IMR-90 (cell line): ENCODE measurements around the gene TMCO1. TPM values are rescaled to one million over a fixed set of nuclear protein-coding genes. Genes with fewer than 3 reads are reported as not detected.

ENCODE experiments used
- ATAC-seq: fragments of 200-7000 bp; cut with Tn5 transposase; 2 replicates; pipeline ENCODE4 v1.9.1; 2020; ENCODE audit warnings: low read depth, mild to moderate bottlenecking, moderate library complexity
- BruUV-seq: library from RNA; stranded (reverse); fragments of 400-500 nt; replicated peaks from 2 replicates; lab custom pipeline; 2021; lab: Mats Ljungman, UMichigan
- CTCF ChIA-PET: fragments of 300-600 bp; formaldehyde crosslinking; extraction: SDS; loops from one replicate; lab custom pipeline; 2021; ENCODE audit warnings: antibody characterized with exemption; lab: Yijun Ruan, JAX
- POLR2A ChIA-PET: fragments of 300-600 bp; sonication (Branson Sonifier 250); formaldehyde crosslinking; loops from one replicate; lab custom pipeline; 2022; ENCODE audit warnings: antibody characterized with exemption; ENCODE audit not compliant: unreplicated experiment; lab: Charles Lee
- DNase-seq: peaks from one replicate; pipeline ENCODE4 v3.0.0; 2013
- H2AFZ ChIP-seq: replicated peaks from 2 replicates; pipeline ENCODE3; 2013; ENCODE audit warnings: low read length, mild to moderate bottlenecking; ENCODE audit not compliant: poor library complexity
- H2AK5ac ChIP-seq: 2 replicates; pipeline ENCODE4 v1.6.1; 2013; ENCODE audit warnings: low read depth, low read length, inconsistent platforms
- H2AK9ac ChIP-seq: replicated peaks from 2 replicates; pipeline ENCODE3; 2013; ENCODE audit warnings: mild to moderate bottlenecking, low read depth, low read length, moderate library complexity; ENCODE audit not compliant: poor library complexity
- H2BK120ac ChIP-seq: 2 replicates; pipeline ENCODE4 v1.6.1; 2013; ENCODE audit warnings: low read depth, low read length, inconsistent platforms
- H2BK15ac ChIP-seq: 3 replicates; pipeline ENCODE4 v1.6.1; 2013; ENCODE audit warnings: low read depth, low read length, inconsistent platforms
- H2BK20ac ChIP-seq: 2 replicates; pipeline ENCODE4 v1.6.1; 2013; ENCODE audit warnings: low read depth, mild to moderate bottlenecking, inconsistent platforms, low read length, moderate library complexity
- H2BK5ac ChIP-seq: 2 replicates; pipeline ENCODE4 v1.6.1; 2013; ENCODE audit warnings: mild to moderate bottlenecking, low read depth, low read length, inconsistent platforms; ENCODE audit not compliant: poor library complexity, severe bottlenecking
- H3K14ac ChIP-seq: replicated peaks from 2 replicates; pipeline ENCODE4 v1.6.1; 2013; ENCODE audit warnings: low read depth, low read length, inconsistent platforms
- H3K18ac ChIP-seq: 2 replicates; pipeline ENCODE4 v1.6.1; 2013; ENCODE audit warnings: low read depth, low read length, control low read depth
- H3K23ac ChIP-seq: 2 replicates; pipeline ENCODE4 v1.6.1; 2013; ENCODE audit warnings: low read depth, low read length, inconsistent platforms
- H3K27ac ChIP-seq: 2 replicates; pipeline ENCODE4 v1.5.1; 2013; ENCODE audit warnings: mild to moderate bottlenecking, control low read depth, low read length; ENCODE audit not compliant: insufficient read depth
- H3K27me3 ChIP-seq: 2 replicates; pipeline ENCODE4 v1.6.1; 2013; ENCODE audit warnings: low read length; ENCODE audit not compliant: control insufficient read depth, insufficient read depth
- H3K36me3 ChIP-seq: 2 replicates; pipeline ENCODE4 v1.6.1; 2013; ENCODE audit warnings: low read length, mixed read lengths; ENCODE audit not compliant: control insufficient read depth, insufficient read depth
- H3K4ac ChIP-seq: 2 replicates; pipeline ENCODE4 v1.6.1; 2013; ENCODE audit warnings: low read depth, low read length, inconsistent platforms
- H3K4me1 ChIP-seq: 2 replicates; pipeline ENCODE4 v1.6.1; 2013; ENCODE audit warnings: low read length, mixed read lengths; ENCODE audit not compliant: control insufficient read depth, insufficient read depth
- H3K4me2 ChIP-seq: 2 replicates; pipeline ENCODE4 v1.6.1; 2013; ENCODE audit warnings: low read depth, mild to moderate bottlenecking, control low read depth, low read length, moderate library complexity
- H3K4me3 ChIP-seq: 2 replicates; pipeline ENCODE4 v1.5.1; 2013; ENCODE audit warnings: low read depth, mild to moderate bottlenecking, control low read depth, low read length, moderate library complexity; ENCODE audit not compliant: insufficient read depth
- H3K56ac ChIP-seq: 2 replicates; pipeline ENCODE4 v1.6.1; 2013; ENCODE audit warnings: low read length, inconsistent platforms; ENCODE audit not compliant: insufficient read depth; ENCODE audit errors: extremely low read depth
- H3K79me1 ChIP-seq, 2 experiments: 2 replicates each; pipeline ENCODE4 v1.6.1; 2013; ENCODE audit warnings: low read length in 2 of 2, inconsistent platforms in 1 of 2, low read depth in 1 of 2
- H3K9ac ChIP-seq: 2 replicates; pipeline ENCODE4 v1.6.1; 2013; ENCODE audit warnings: low read depth, low read length, control low read depth
- H3K9me1 ChIP-seq: 2 replicates; pipeline ENCODE4 v1.6.1; 2013; ENCODE audit warnings: low read length, inconsistent platforms; ENCODE audit not compliant: insufficient read depth
- H3K9me3 ChIP-seq: 2 replicates; pipeline ENCODE4 v1.6.1; 2013; ENCODE audit warnings: low read length; ENCODE audit not compliant: control insufficient read depth, insufficient read depth
- H4K20me1 ChIP-seq: 2 replicates; pipeline ENCODE4 v1.6.1; 2013; ENCODE audit warnings: low read length, inconsistent platforms; ENCODE audit not compliant: insufficient read depth
- H4K5ac ChIP-seq: 2 replicates; pipeline ENCODE4 v1.6.1; 2013; ENCODE audit warnings: mild to moderate bottlenecking, low read depth, low read length, control low read depth
- H4K8ac ChIP-seq, 2 experiments: 2 replicates each; pipeline ENCODE4 v1.6.1; 2013; ENCODE audit warnings: low read depth in 2 of 2, low read length in 2 of 2, control low read depth in 1 of 2, inconsistent platforms in 1 of 2
- H4K91ac ChIP-seq: 2 replicates; pipeline ENCODE4 v1.6.1; 2013; ENCODE audit warnings: low read depth, low read length, inconsistent platforms; ENCODE audit not compliant: insufficient read depth
- BHLHE40 ChIP-seq: fragments of 150-350 bp; IDR thresholded peaks from 2 replicates; pipeline ENCODE4 v1.6.1; 2016; ENCODE audit warnings: mild to moderate bottlenecking, low read depth, low read length
- CEBPB ChIP-seq: IDR thresholded peaks from 2 replicates; pipeline ENCODE4 v1.6.1; 2012; ENCODE audit warnings: low read depth, low read length, improper control_type of control experiment
- CTCF ChIP-seq: conservative IDR thresholded peaks from 2 replicates; pipeline ENCODE4 v1.5.1; 2012; ENCODE audit warnings: mild to moderate bottlenecking, low read depth, low read length, improper control_type of control experiment
- FOS ChIP-seq: fragments of 150-350 bp; IDR thresholded peaks from 2 replicates; pipeline ENCODE4 v1.6.1; 2016; ENCODE audit warnings: low read depth, low read length
- MAFK ChIP-seq: IDR thresholded peaks from 2 replicates; pipeline ENCODE4 v1.6.1; 2012; ENCODE audit warnings: low read depth, low read length, improper control_type of control experiment
- MAZ ChIP-seq: IDR thresholded peaks from 2 replicates; pipeline ENCODE4 v1.6.1; 2012; ENCODE audit warnings: low read depth, mild to moderate bottlenecking, low read length, improper control_type of control experiment, moderate library complexity, borderline replicate concordance
- NFE2L2 ChIP-seq: fragments of 150-350 bp; IDR thresholded peaks from 2 replicates; pipeline ENCODE4 v1.6.1; 2016; ENCODE audit warnings: low read depth, mild to moderate bottlenecking, low read length
- RAD21 ChIP-seq: IDR thresholded peaks from 2 replicates; pipeline ENCODE4 v1.6.1; 2012; ENCODE audit warnings: low read length, improper control_type of control experiment
- RCOR1 ChIP-seq: IDR thresholded peaks from 2 replicates; pipeline ENCODE4 v1.6.1; 2012; ENCODE audit warnings: mild to moderate bottlenecking, low read length, improper control_type of control experiment; ENCODE audit not compliant: insufficient replicate concordance
- SMC3 ChIP-seq: fragments of 150-350 bp; IDR thresholded peaks from 2 replicates; pipeline ENCODE4 v1.6.1; 2016; ENCODE audit warnings: low read depth, mild to moderate bottlenecking, antibody characterized with exemption, low read length, moderate library complexity
- USF2 ChIP-seq: fragments of 150-350 bp; IDR thresholded peaks from 2 replicates; pipeline ENCODE4 v1.6.1; 2017; ENCODE audit warnings: mild to moderate bottlenecking, antibody characterized with exemption, low read length, low read depth
- WGBS, 2 experiments: methylation state at CpG; one replicate each; pipeline versions ENCODE4 v1.1.5 to v1.1.7; 2013; ENCODE audit warnings: missing lambda C conversion rate in 2 of 2; ENCODE audit not compliant: insufficient read length in 1 of 2; ENCODE audit errors: extremely low coverage in 2 of 2; 5-methylcytosine and 5-hydroxymethylcytosine counted together
- dilution Hi-C: fragments of 300-500 bp; cut with HindIII; formaldehyde crosslinking; loops from one replicate; pipeline ENCODE4 v1.14.3; 2018; ENCODE audit warnings: low sequenced_read_pairs; ENCODE audit not compliant: unreplicated experiment
- in situ Hi-C: fragments of 300-500 bp; cut with MboI; formaldehyde crosslinking; loops from 3 replicates; pipeline ENCODE4 v1.14.3; 2019; ENCODE audit warnings: low sequenced_read_pairs, inconsistent platforms, mixed read lengths
- intact Hi-C: fragments of 100-400 bp; cut with micrococcal nuclease; formaldehyde crosslinking; loops from 2 replicates; pipeline ENCODE4 v1.10.0; 2022
- polyA plus RNA-seq, 3 experiments: library from polyadenylated mRNA; depleted of rRNA; stranded (reverse); fragments of >200 nt; gene quantifications; 2 replicates each; pipeline ENCODE4 v1.2.3, GENCODE V29; 2012; ENCODE audit warnings: low replicate concordance in 1 of 3
- total RNA-seq: library from RNA; depleted of rRNA; stranded (reverse); fragments of >200 nt; gene quantifications from 2 replicates; pipeline ENCODE4 v1.2.3, GENCODE V29; 2012

The TMCO1 gene
- total and polyA plus RNA-seq, 2 of the 4 experiments (the other 2 are of a cell fraction), result 86.4 to 113 TPM

GRCh38 chr1:165717918-165718515 lies 50.7 kb downstream of the TMCO1 start:
- CTCF ChIA-PET, result interaction anchor here (0.7 kb wide), 1 partner anchor 189 kb away, joined by 3 read pairs; no protein-coding TSS in a partner anchor
- dilution Hi-C loops, result no loop called here
- no peak overlapping the region for H2BK15ac ChIP-seq
- H3K27ac ChIP-seq, result no peak overlapping the region
- no peak overlapping the region for H2AK9ac ChIP-seq
- no peak overlapping the region for H3K4me3 ChIP-seq
- H3K27me3 ChIP-seq, result no peaks in the 10 kb centered on the region
- H3K36me3 ChIP-seq, result no peaks in the 10 kb centered on the region
- TF ChIP-seq CTCF, result peak; percentile 87
- no peak for TF ChIP-seq FOS
- TF ChIP-seq CEBPB, result no peak
- TF ChIP-seq RAD21, result peak; percentile 94
- TF ChIP-seq SMC3, result peak; percentile 83
- no peak for TF ChIP-seq NFE2L2
- TF ChIP-seq RCOR1, result no peak
- TF ChIP-seq MAFK, result no peak
- no peak for TF ChIP-seq BHLHE40
- TF ChIP-seq USF2, result no peak
- no peak for TF ChIP-seq MAZ
- H3K9me3 ChIP-seq, result no peaks in the 10 kb centered on the region
- no peak overlapping the region for H3K18ac ChIP-seq
- H2AK5ac ChIP-seq, result no peak overlapping the region
- no CpG with 5 or more reads among the region's 4 CpGs for WGBS, 2 experiments
- H4K91ac ChIP-seq, result no peak overlapping the region
- H3K9ac ChIP-seq, result no peak overlapping the region
- no peaks in the 10 kb centered on the region for H4K20me1 ChIP-seq
- H3K14ac ChIP-seq, result no peak overlapping the region
- ATAC-seq (peak; percentile 92), DNase-seq (peak; percentile 71)
- H4K8ac ChIP-seq, result peak overlapping the region in 1 of 2 experiments; percentile 61; a peak in 2 of 4 replicates
- no peaks in the 10 kb centered on the region for H3K4me1 ChIP-seq
- no peak overlapping the region for H3K4me2 ChIP-seq
- H2AFZ ChIP-seq, result no peak overlapping the region
- no peak overlapping the region for H2BK5ac ChIP-seq
- in situ Hi-C loops, result loop anchor here (5.0 kb wide), 1 partner anchor 759 kb away; no protein-coding TSS in a partner anchor
- no peak overlapping the region for H2BK20ac ChIP-seq
- no TSS peak for BruUV-seq
- H4K5ac ChIP-seq, result no peak overlapping the region
- no peak overlapping the region for H3K56ac ChIP-seq
- H3K23ac ChIP-seq, result no peak overlapping the region
- POLR2A ChIA-PET, result no interaction called here
- intact Hi-C loops, result loop anchor here (1.0 to 5.0 kb wide), 5 partner anchors 109 to 761 kb away; partner anchors contain the start of gene UCK2
- no peak overlapping the region for H2BK120ac ChIP-seq
- H3K79me1 ChIP-seq, result no peaks in the 10 kb centered on the region
- no peak overlapping the region for H3K4ac ChIP-seq
- no peaks in the 10 kb centered on the region for H3K9me1 ChIP-seq
